GM18867 (cell line): ENCODE data around the gene BLOC1S3.
A peak's percentile ranks its signal among the peaks of the same experiment; 100 is the strongest.

Experiments used
- ATAC-seq: cut with Tn5 transposase; IDR thresholded peaks from one replicate; pipeline ENCODE4 v1.9.1; 2021; ENCODE audit warnings: mild to moderate bottlenecking, moderate library complexity; ENCODE audit not compliant: unreplicated experiment

BLOC1S3 gene, protein sequence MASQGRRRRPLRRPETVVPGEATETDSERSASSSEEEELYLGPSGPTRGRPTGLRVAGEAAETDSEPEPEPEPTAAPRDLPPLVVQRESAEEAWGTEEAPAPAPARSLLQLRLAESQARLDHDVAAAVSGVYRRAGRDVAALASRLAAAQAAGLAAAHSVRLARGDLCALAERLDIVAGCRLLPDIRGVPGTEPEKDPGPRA

DNA sequence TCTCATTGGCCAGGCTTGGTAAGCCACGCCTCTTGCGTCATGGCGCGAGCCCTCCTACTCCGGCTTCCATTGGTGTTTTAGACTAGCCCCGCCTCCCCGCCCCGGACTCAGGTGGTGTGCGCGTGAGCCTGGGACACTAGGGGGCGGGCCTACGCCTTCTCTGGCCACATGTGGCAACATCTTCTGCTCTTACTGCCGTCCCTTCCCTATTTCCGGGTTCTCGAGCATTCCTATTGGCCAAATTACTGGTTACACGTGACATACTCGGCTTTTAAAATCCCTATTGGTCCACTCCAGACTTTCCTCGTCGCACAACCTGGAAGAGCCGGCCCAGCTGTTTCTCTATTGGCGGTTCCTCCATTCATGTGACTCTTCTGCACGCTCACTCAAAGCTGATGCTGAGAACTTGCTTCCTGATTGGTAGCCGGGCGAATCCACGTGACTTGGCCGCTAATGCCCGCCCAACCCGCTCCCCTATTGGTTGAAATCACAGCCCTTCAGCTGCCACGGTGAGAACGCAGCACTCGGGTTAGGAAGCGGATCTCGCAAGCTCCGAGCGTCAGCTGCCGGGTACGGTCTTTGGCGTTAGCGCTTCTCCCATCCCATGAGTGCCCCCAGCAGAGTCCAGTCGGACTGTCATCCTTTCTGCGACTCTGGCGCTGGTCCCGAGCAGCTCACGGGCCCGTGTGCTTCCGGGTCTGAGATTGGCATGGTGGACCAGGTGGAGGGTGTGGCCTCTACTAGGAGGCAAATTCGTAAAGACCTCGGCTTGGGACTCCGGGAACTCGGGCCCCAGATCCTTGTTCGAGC, at the start of gene BLOC1S3:
Gene BLOC1S3 (plus strand): TSS at position 523 of the 810 bp plus-strand sequence. CDS start 513 bp downstream, outside the sequence.
- ATAC-seq = peak; percentile 78

DNA sequence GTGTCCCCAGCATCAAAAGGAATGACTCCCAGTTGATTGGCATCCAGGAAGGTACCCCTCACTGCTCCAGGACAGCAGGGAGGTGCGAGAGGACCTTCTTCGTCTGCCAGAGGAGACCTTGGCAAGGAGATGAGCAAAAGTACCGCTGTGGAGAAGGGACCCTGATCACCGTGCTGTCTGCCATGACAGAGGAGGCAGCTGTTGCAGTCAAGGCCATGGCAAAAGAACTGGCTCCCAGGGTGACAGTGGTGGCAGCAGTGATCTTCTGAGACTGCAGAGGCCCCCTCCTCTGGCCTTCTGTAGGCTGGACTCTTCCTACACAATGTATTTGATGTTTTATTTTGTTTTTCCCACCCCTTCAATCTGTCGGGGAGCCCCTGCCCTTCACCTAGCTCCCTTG, 49.8 kb upstream of the BLOC1S3 start:
- ATAC-seq = no peak

DNA sequence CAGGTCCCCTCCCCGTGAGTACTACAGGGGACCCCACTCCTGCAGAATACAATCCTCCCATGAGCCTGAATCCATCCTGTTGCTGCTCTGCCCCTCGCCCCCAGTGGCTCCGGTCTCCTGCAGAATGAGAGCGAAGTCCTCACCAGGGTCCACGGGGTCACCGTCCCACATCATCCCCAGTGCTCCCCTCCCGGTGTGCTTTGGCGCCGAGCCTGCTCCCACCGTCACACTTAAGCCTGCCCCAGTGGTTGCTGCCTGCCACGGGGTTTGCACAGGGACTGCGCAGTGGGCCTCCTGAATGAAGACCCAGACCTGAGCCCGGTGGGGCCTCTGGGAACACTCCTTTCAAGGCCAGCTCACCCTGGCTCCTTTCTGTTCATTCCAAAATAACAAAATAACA, 48.3 kb upstream of the BLOC1S3 start:
- no peak for ATAC-seq

DNA sequence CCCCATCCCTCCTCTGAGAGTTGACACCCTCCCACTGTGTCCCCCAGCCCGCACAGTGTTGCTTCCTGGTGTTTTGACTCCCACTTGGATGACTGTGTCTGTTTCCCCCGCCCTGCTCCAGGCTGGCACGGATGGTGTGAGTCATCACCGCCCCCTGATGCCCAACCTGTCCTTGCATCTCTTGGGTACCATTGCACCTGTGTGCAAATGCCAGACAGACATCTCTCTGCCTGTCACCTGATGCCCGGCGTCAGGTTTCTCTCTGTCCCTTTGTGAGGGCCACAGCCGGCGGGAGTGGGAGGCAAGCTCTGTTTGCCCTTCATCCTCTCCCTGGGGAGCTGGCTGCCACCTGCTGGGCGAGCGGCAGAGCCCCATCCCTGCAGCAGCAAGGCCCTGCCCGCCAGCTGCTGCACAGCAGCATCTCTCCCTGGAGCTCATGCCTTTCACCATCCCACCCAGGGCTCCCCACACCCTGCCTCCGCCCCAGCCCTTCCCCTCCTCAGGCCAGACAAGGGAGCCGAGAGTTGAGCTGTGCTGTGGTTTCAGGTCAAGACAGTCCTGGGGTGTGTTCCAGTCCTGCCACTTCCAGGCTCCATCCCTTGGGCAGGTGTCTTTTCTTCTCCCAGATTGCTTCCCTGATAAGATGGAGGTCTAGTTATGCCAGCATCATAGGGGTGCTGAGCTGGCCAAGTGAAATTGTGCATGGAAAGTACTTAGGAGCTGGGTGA, 47.5 kb upstream of the BLOC1S3 start:
- ATAC-seq = no peak

DNA sequence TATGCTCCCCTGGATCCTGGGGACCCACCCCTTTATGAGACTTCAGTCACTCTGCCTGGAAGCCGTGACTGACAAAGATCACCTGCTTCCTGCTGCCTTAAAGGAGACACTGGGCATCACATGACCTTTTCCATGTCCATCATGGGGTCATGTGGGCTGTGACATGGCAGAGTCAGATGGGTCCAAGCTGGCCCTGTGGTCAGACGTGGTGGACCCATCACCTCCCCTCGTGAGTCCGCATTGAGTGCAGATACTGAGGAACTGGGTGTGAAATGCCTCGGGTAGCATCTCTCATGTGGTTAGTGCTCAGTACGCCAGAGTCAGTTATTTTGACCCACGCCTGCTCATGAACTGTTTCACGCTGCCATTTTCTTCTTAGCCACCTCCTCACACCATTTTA, 44.9 kb upstream of the BLOC1S3 start:
- no peak for ATAC-seq

DNA sequence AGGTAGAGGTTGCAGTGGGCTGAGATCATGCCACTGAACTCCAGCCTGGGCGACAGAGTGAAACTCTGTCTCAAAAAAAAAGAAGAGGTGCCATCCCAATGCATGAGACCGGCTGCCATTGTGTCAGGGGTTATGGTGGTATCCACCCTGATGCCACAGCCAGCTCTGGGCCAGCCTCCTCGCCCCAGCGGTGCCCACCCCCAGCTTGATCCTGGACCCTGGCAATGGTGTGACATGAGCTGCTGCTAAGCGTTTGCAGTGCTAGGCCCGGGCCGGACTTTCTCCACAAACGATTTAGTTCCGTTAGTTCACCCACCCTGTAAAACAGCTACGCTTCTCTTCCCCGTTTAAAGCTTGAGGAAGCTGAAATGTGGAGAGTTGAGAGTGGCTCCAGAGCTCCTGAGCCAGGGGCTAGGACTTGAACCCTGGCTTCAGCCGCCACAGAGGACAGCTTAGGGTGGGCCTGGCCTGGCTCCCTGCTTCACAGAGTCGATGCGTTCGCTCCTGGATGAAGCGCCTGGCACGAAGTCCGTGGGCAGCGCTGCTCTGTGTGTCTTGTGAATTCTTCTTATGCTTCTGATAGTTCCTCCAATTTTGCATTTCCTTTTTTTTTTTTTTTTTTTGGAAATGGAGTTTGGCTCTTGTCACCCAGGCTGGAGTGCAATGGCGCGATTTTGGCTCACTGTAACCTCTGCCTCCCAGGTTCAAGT, 43.3 kb upstream of the BLOC1S3 start:
- no peak for ATAC-seq

DNA sequence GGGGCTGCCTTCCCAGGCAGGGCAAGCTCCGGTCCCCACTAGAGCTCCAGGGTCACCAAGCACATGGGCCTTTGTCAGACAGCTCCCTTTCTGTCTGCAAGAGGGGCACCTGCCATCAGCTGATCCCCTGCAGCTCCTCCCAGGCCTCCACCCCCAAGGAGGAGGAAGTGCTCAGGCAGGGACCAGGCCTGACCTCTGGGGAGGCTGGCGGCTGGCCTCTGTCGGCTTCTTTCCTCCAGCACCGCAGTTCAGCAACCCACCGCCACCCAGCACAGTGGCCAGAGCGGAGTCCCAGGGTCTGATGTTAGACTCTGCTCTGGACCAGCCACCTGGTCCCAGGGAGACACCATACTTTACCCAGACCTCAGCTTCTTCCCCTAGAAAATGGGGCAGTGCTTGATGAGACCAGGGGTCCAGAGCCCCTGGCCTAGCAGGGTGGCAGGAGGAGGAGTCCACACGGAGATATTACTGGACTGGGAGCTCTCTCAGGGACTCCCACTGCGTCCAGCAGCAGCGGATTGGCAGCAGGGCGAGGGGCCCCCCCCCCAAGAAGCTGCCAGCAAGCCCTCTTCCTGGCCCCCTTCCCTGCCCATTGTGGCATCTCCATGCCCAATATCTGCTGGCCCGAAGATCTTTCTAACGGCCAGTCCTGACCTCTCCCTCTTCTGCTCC, 41.9 kb upstream of the BLOC1S3 start:
- no peak for ATAC-seq

DNA sequence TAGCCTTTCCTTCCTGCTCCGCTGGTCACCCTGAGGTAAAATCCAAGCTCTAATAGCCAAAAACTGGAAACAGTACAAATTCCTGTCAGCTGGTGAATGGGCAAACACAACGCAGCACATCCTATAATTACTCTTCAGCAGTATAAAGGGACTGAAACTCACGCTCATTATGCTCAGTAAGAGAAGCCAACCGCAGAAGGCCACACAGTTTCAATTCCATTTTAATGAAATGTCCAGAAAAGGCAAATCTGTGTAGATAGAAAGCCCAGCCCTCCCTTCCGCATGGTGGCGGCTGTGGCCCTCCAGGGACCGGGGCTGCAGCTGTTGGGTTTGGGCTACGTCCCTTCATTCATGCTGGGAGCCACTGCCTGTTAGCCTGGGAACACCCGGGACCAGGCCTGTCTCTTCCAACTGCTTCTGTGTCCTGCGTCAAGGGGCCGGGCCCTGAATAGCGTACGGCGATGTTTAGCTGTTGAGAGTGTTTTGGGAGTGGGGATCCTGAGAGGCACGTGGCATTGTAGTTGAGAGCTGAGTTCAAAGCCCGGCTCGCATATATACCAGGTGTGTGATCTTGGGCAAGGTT, 41.3 kb upstream of the BLOC1S3 start:
- ATAC-seq = peak; percentile 72

DNA sequence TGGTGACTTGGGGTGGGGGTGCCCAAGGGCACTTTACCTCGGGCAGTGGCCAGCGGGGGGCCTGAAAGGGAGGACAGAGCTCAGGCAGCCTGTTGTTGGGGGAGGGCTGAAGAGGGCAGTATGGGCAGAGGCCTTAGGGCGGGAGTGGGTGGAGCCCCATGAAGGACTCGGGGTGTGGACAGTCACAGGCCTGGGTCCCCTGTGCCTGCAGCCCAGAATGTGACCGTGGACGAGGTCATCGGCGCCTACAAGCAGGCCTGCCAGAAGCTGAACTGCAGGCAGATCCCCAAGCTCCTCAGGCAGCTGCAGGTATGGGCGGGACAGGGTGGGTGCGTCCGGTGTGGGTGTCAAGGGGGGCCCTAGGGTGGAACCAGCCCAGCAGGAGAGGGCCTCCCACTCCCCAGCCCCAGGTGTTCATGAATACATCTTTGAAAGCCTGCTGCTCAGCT, 40.3 kb upstream of the BLOC1S3 start:
- ATAC-seq = no peak

DNA sequence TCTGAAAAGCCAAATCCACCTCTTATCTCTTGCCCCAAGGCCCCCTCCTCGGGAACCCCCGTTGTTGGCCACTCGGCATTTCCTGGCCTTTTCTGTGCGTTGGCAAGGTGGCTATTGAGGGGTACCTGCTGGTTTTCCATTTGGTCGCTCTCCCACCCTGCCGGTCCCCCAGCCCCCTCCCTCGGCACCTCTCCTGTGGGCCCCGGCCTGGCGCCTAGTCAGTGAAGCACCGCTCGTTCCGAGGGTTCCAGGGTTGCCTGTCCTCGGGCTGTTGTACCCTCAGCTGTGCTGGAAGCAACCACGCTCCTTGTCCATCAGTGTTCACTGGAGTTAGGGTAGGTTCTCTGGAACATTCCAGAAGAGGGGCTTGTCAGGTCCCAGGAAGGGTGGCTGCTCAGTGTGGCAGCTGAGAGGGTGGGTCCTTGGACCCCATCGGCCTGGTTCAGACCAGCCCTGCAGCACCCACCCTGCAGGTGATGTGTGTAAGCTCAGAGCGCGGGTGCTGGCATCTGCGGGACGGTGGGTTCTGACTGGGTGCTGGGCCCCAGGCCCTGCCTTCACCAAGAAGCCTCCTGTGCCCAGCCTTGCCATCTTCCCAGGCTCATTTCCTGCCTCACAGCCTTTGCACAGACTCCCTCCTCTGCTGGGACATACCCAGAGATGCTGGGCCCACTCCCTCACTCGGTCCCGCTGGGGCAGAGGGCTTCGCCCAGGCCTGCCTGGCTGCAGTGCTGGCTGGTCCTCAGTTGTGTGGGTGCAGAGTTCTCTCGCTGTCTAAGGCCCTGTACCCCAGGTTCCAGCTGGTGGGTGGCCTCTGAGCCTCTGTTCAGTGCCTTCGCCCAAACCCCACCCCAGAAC, 39.1 kb upstream of the BLOC1S3 start:
- ATAC-seq = no peak

DNA sequence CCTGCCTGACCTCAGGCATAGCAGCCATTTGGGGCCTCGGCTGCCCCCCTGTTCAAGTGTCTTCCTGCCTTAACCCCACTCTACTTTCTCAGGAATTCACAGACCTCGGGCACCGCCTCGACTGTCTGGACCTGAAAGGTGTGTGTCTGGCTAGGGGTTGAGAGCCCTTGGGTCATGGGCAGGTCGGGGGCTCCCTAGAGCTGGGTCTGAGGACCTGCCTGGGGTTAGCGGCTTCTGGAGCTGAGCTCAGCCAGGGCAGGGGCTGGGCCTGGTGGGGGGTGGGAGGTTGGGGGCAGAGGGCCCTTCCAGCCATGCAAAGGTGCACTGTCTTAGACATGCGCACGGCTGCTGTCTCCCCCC, 38.5 kb upstream of the BLOC1S3 start:
- no peak for ATAC-seq

DNA sequence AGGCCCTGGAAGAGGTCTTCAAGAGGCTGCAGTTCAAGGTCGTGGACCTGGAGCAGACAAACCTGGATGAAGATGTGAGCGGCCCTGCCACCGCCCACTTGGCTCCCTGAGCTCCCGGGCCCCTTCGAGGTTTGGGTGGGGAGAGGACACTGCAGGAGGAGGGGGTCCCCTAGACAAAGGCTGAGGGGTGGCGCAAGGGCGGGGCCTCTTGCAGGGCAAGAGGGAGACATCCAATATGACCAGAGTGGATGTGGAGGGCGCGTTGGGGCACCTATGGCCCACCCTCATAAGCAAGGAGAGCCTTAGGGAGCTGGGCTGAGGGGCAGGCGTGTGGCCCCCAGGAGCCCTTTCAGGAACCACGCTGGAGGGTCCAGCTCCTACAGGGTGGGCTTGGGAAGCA, 38.1 kb upstream of the BLOC1S3 start:
- no peak for ATAC-seq

DNA sequence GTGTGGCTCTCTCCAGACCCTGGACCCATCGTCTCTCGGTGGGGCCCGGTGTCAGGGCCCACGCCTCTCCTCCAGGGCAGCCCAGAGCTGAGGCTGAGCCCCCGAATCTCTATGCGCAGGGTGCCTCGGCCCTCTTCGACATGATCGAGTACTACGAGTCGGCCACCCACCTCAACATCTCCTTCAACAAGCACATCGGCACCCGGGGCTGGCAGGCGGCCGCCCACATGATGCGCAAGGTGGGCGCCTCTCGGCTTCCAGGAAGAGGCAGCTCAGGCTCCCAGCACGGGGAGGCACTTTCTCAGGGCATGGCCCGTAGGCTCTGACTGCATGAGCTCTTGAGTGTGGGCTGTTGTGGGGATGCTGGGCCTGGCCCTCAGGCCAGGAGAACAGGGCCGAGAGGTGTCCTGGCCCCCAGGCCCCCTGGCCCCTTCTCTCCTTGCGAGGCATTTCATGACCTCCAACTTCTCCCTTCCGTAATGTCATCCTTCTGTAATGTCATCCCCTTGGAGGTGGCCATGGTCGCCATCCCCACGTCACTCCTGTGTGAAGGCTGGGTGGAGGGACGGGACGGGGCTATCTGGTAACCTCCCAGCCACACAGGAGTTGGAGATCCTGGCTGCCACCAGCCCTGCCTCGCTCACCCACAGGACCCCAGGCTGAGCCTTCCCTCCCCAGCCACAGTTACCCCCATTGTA, 37.2 kb upstream of the BLOC1S3 start:
- ATAC-seq = no peak

DNA sequence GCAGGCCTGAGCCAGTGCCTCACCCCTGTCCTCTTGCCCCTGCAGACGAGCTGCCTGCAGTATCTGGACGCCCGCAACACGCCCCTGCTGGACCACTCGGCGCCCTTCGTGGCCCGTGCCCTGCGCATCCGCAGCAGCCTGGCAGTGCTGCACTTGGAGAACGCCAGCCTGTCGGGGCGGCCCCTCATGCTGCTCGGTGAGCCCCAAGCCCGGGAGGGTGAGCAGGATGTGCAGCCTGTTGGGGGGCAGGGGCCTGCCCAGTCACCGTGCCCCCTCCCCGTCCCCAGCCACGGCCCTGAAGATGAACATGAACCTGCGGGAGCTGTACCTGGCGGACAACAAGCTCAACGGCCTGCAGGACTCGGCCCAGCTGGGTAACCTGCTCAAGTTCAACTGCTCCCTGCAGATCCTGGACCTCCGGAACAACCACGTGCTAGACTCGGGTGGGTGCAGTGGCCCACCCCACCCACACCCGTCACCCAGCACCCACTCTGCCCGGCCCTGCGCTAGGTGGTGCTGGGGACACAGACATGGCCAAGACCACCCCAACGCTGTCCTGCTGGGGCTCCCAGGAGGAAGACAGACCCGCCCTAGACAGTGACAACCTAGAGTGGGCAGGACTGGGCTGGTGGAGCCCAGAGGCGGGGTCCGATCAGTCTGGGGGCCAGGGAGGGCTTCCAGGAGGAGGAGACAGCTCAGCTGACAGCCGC, 36.4 kb upstream of the BLOC1S3 start:
- ATAC-seq = no peak

DNA sequence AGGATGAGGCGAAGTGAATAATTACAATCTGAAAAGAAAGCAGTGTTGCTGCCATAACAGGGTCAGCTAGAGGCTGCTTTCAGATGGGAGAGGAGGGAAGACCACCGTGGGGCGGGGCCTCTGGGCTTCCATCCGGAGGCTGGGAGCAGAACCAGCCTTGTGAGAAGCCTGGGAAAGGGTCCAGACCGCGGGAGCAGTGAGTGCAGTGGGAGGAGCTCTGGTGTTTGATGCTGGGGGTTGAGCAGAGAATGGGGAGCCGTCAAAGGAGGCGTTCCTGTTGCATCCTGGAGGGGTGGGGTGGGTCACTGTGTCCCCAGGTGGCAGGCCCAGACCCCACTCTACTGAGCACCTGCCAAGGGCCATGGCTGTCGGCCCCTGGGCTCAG, 35.9 kb upstream of the BLOC1S3 start:
- ATAC-seq = no peak

DNA sequence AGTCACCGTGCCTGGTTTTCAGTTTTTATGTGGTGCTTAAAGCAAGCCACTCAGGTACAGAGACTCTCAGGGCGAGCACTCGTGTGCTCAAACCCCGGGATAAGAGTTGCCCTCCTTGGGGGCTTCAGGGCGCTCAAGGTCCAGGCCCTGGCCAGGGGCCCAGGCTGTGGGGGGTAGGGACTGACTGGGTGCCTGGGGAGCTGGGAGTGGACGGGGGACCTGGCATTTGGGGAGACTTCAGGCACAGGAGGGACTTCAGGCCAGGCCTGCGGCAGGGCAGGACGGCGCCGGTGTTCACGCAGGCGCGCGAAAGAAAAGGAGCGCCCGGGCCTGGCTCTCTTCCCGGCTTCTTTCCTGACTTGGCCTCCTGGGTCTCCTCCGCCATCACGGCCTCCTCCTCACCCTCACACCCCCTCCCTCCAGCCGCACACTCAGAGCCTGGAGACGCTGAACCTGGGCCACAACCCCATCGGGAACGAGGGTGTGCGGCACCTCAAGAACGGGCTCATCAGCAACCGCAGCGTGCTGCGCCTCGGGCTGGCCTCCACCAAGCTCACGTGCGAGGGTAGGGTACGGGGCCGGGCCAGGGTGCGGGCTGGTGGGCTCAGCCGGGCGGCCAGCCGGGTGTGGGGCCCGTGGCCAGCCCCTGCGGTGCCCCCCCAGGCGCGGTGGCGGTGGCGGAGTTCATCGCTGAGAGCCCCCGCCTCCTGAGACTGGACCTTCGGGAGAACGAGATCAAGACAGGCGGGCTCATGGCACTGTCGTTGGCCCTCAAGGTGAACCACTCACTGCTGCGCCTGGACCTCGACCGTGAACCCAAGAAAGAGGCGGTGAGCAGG, 33.9 kb upstream of the BLOC1S3 start:
- no peak for ATAC-seq
